Measurements from ENCODE around the gene POGZ.
"Not testable (repeated sequence)": the region's sequence is repeated elsewhere in the genome, so short reads cannot be mapped to it uniquely, and the experiment has no call there.

Gene POGZ

DNA sequence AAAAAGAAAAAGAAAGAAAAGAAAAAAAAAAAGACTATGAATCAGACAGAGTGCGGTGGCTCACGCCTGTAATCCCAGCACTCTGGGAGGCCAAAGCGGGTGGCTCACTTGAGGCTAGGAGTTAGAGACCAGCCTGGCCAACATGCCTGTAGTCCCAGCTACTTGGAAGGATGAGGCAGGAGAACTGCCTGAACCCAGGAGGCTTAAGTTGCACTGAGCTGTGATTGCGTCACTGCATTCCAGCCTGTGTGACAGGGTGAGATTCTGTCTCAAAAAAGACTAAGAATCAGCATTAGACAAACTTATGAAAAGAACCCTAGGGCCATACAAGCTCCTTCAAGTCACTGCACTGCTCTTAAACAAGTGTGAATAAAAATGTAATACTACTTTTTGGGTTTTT lies 43.1 kb downstream of the POGZ start:
- no peak for DNase-seq (ENCODE audit: low read depth in 2 of 2, low spot score in 1 of 2)

GRCh38 chr1:151411884-151412283 lies 47.4 kb downstream of the POGZ start:
- no peak for DNase-seq (ENCODE audit: low read depth in 2 of 2, low spot score in 1 of 2)

DNA sequence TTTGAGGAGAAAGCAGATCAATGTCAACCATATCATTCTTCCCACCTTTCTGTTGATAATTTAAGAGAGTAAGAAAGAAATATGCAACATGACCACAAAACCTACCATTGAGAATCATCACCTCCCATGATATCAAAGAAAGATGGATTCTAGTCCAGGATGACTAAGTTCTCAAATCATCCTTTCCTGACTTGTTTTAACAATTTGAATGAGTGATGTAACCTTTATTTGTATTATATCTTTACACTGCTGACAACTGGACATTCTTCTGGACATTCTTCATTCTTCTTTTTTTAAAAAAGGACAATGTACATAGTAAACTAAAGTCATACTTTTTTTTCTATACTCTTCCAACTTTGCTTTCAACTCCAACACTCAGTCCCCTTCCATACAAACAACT lies 50.4 kb downstream of the POGZ start:
- no peak for DNase-seq (ENCODE audit: low read depth in 2 of 2, low spot score in 1 of 2)

DNA sequence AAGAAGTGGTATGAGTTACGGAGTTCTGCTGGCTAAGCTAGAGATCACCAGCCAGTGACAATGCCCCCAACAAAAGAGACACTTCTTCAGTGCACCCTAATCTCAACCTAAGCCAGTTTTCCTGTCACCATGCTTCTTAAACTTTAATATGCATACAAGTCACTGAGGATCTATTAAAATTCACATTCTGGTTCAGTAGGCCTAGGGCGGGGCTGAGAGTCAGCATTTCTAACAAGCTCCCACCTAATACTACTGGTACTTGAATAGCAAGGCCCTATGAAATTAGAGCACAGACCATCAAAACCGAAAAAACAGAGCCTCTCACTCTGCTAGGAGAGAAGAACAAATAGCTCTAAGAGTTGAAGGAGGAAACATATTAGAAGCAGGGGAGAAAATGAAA lies 52.0 kb downstream of the POGZ start:
- no peak for DNase-seq (ENCODE audit: low read depth in 2 of 2, low spot score in 1 of 2)

DNA sequence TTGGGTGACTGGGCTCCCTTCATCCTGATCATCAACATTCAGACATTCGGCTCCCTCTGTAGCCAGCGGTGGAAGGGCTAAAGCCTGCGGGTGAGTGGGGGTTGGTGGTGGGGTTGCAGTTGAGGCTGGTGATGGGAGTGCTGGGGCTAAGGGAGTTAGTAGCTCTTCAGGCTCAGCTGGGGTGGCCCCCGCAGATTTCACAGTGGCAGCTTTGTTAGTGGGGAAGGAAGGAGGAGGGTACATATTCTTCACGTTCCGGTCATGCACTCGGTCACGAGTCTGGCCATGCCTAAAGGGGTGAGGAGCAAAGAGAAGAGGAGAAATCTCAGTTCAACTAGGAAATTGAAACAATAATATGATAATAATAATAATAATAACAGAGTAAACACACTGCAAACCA lies 53.1 kb downstream of the POGZ start:
- no peak for DNase-seq (ENCODE audit: low read depth in 2 of 2, low spot score in 1 of 2)

- no peak for DNase-seq (ENCODE audit: low read depth in 2 of 2, low spot score in 1 of 2)
Measured at GRCh38 chr1:151405187-151405951, 53.9 kb downstream of the POGZ start.

- no peak for DNase-seq (ENCODE audit: low read depth in 2 of 2, low spot score in 1 of 2)
Measured at GRCh38 chr1:151403612-151404011, 55.7 kb downstream of the POGZ start.

DNA sequence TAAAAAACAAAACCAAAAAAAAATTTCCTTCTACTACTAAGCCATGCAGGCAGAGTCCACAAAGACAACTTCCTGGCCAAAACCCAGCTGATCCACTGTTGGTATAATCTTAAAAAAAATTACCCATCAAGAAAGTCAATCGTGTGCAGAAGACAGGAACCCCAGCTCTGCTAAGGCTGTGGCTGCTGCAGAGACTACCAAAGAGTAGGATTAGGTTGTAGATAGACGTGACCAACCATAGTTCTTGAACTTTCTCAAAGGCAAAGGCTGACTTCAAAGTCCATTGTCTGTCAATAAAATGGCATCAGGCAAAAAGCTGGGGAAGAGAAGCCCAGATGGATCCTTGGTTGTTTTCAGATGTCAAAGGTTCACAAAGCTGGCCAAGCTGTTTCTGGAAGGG lies 56.5 kb downstream of the POGZ start:
- no peak for DNase-seq (ENCODE audit: low read depth in 2 of 2, low spot score in 1 of 2)

DNA sequence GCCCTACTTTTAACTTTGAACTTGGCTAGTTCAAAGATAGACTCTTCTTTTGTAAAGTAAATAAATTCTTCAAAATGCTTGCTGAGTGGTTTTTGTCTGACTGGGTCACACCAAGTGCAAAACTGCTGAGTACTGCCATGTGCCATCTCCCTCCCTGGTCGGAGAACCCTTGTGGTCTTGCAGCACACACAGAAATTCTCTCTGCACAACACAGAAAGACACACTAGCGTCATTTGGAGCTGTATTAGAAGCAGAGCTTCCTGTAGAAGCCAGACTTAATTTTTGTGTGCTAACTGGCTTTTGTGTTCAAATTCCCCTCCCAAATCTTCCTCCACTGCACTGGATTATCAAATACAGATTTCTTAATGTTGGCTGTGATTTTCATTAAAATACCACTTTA lies 57.4 kb downstream of the POGZ start:
- DNase-seq (ENCODE audit: low read depth in 2 of 2, low spot score in 1 of 2), result no peak

- no peak for DNase-seq (ENCODE audit: low read depth in 2 of 2, low spot score in 1 of 2)
Measured at GRCh38 chr1:151401125-151401788, 58.0 kb downstream of the POGZ start.

DNA sequence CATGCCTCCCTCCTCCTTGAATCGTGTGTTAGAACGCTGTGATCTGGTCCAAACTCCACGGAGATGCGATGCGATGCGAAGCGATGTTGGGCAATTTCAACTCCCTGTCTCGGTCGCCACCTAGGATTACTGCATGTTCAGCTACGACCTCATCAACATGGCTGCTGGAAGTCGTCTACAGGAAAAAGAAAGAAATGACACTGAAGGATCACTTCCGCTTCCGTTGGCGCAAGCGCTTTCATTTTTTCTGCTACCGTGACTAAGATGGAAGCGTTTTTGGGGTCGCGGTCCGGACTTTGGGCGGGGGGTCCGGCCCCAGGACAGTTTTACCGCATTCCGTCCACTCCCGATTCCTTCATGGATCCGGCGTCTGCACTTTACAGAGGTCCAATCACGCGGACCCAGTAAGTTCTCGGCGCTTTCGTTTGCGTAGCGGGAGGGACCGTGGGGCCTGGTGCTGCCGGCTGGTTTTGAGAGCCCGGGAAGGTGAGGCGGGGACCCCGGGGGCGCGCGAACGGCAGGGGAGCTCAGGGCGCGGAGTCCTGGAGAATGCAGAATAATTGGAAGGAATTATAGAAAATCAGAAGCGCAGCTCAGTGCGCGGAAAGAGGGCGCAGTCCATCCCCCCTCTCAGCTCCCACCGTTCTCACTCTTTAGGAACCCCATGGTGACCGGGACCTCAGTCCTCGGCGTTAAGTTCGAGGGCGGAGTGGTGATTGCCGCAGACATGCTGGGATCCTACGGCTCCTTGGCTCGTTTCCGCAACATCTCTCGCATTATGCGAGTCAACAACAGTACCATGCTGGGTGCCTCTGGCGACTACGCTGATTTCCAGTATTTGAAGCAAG lies 59.7 kb downstream of the POGZ start, which contains the start of gene PSMB4:
TSS of gene PSMB4 (plus strand) at position 250 of the 848 bp plus-strand sequence. CDS start at position 265, 15 bp downstream.
- peak; percentile 60 to 64 for DNase-seq (ENCODE audit: low read depth in 2 of 2, low spot score in 1 of 2)

DNA sequence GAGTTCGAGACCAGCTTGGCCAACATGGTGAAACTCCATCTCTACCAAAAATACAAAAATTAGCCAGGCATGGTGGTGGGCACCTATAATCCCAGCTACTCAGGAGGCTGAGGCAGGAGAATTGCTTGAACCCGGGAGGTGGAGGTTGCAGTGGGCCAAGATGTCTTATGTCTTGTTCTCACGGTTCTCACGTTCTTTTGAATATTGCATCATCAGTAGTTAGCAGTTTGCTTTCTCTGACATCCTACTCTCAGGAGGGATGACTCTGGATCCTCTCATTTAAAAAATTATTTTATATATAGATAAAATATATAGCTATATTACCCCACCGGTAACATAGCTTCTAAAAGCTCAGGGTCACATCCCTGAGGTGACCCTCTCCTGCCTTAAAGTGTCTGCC lies 63.0 kb downstream of the POGZ start:
- DNase-seq (ENCODE audit: low read depth in 2 of 2, low spot score in 1 of 2), result not testable (repeated sequence)

- DNase-seq (ENCODE audit: low read depth in 2 of 2, low spot score in 1 of 2), result no peak
Measured at GRCh38 chr1:151393583-151393982, 65.7 kb downstream of the POGZ start.

DNA sequence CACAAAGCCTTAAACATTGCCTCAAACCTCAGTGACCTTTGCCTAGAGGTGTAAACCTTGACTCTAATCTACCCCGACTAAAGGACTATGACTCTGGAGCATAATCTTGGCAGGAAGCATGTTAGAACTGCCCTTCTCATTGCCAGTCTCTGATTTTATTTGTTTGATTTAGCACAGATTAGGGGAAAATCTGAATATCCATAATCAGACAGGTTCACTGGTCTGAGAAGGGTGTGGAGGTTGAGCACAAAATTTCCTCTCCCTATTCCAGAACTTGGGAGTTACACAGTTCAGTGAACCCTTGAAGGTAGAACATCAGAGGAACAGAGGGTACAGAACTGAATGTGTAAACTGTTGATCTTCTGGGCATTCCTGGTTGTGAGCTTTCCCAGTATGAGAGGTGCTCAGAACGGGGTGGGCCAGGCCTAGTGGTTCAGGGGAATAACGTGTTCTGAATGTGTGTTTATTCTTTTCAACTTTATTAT lies 68.2 kb downstream of the POGZ start:
- DNase-seq (ENCODE audit: low read depth in 2 of 2, low spot score in 1 of 2), result no peak

GRCh38 chr1:151390221-151391078 lies 68.8 kb downstream of the POGZ start:
- not testable (repeated sequence) for DNase-seq (ENCODE audit: low read depth in 2 of 2, low spot score in 1 of 2)

GRCh38 chr1:151386002-151386401 lies 73.3 kb downstream of the POGZ start:
- DNase-seq (ENCODE audit: low read depth in 2 of 2, low spot score in 1 of 2), result no peak

- no peak for DNase-seq (ENCODE audit: low read depth in 2 of 2, low spot score in 1 of 2)
Measured at GRCh38 chr1:151384584-151384983, 74.7 kb downstream of the POGZ start.

DNA sequence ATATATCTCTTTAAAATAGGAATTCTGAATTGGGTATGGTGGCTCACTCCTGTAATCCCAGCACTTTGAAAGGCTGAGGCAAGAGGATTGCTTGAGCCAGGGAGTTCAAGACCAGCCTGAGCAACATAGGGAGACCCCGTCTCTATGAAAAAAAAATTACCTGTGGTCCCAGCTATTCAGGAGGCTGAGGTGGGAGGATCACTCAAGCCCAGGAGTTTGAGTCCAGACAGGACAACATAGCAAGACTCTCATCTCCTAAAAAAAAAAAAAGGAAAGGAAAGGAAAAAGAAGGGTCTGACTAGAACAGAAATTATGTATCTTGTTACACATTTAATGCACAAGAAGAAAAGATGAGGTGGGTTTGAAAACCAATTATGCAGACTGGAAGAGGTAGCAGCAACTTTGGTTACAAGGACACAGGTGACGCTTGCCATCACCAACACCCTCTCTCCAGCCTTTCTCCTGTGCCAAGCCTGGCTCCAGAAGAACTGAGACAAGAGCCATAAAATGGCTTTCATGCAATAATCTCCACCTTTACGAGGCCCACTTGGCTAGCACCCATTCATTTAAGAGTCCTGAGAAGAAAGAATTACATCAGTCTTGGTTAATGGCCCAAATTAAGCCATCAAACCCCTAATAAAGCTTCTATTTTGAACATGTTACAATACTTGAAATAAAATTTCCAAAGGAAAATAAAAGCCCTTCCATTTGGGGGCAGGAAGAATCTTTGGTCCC lies 82.0 kb downstream of the POGZ start:
- DNase-seq (ENCODE audit: low read depth in 2 of 2, low spot score in 1 of 2), result no peak

- no peak for DNase-seq (ENCODE audit: low read depth in 2 of 2, low spot score in 1 of 2)
Measured at GRCh38 chr1:151373196-151373595, 86.1 kb downstream of the POGZ start.

Data from stimulated activated CD8-positive, alpha-beta memory T cell treated with anti-CD3 and anti-CD28 coated beads, Interleukin-4, amount 100 ng/mL, for 4 hours (primary cell).